Measurements from ENCODE around the gene KLHDC4. TPM values are rescaled to one million over a fixed set of nuclear protein-coding genes. Genes with fewer than 3 reads are reported as not detected.

KLHDC4 gene
- total RNA-seq, 1 experiment from 2014 or later, result 117 TPM

DNA sequence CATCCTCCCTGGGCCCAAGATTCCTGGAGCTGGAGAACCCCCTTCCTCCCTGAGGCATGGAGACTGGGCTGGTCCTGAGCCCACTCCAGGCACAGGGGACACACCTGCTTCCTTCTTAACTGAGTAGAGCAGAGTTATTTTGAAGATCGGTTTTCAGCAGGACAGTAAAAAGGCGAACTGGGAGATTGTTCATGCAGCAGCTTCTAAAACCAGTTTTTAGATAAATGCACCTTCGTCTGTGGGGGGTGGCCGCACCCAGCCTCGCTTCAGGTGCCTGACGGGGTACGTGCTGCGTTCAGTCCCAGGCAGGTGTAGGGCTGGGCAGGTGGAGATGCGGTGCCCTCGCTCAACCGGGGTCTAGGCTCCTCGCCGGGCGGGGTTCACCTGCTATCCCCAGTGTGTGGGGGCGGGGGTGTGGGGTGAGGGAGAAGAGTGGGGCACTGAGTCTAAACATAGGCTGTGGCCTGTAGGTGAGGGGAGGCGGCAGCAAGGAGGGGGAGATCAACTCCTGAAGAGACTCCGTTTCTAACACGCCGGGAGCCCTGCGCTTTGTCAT lies 94.0 kb downstream of the KLHDC4 start:
- Mint-ChIP-seq H3K4me3 (ENCODE audit: unreplicated experiment) (no peak overlapping the region), H3K36me3 (ENCODE audit: insufficient read depth, unreplicated experiment) (no peaks in the 10 kb centered on the region), H3K9me3 (ENCODE audit: unreplicated experiment) (no peaks in the 10 kb centered on the region), H3K4me1 (ENCODE audit: low read depth, unreplicated experiment) (no peaks in the 10 kb centered on the region), H3K27ac (ENCODE audit: unreplicated experiment) (no peak overlapping the region), H3K27me3 (ENCODE audit: insufficient read depth, unreplicated experiment) (peaks cover 8% of the 10 kb centered on the region)
- no TSS peak for BruUV-seq (replicated peaks)
- POLR2A ChIA-PET, result no interaction called here
- Histone ChIP-seq H3K27me3 (replicated peaks; ENCODE audit: control insufficient read depth, insufficient read depth, low read length) (no peaks in the 10 kb centered on the region), H3K36me3 (ENCODE audit: control insufficient read depth, insufficient read depth, low read length) (no peaks in the 10 kb centered on the region), H3K4me3 (ENCODE audit: low read depth, low read length) (no peak overlapping the region), H3K4me1 (no peaks in the 10 kb centered on the region), H3K9me3 (no peaks in the 10 kb centered on the region)
- intact Hi-C loops (cut with micrococcal nuclease; ENCODE audit: unreplicated experiment), result no loop called here
- DNase-seq, result no peak
- TF ChIP-seq, protein P1, sequence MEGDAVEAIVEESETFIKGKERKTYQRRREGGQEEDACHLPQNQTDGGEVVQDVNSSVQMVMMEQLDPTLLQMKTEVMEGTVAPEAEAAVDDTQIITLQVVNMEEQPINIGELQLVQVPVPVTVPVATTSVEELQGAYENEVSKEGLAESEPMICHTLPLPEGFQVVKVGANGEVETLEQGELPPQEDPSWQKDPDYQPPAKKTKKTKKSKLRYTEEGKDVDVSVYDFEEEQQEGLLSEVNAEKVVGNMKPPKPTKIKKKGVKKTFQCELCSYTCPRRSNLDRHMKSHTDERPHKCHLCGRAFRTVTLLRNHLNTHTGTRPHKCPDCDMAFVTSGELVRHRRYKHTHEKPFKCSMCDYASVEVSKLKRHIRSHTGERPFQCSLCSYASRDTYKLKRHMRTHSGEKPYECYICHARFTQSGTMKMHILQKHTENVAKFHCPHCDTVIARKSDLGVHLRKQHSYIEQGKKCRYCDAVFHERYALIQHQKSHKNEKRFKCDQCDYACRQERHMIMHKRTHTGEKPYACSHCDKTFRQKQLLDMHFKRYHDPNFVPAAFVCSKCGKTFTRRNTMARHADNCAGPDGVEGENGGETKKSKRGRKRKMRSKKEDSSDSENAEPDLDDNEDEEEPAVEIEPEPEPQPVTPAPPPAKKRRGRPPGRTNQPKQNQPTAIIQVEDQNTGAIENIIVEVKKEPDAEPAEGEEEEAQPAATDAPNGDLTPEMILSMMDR (IDR thresholded peaks at IDR 0.05; ENCODE audit: insufficient read depth in 1 of 2, low read depth in 1 of 2, low read length in 1 of 2, severe bottlenecking in 1 of 2, unreplicated experiment in 1 of 2), result no peak
- CTCF ChIA-PET, result no interaction called here

- no peaks in the 10 kb centered on the region for H3K27me3 ChIP-seq (replicated peaks; ENCODE audit: control insufficient read depth, insufficient read depth, low read length)
These were observed 94.6 kb downstream of the KLHDC4 start for GRCh38 chr16:87671221-87671620.

DNA sequence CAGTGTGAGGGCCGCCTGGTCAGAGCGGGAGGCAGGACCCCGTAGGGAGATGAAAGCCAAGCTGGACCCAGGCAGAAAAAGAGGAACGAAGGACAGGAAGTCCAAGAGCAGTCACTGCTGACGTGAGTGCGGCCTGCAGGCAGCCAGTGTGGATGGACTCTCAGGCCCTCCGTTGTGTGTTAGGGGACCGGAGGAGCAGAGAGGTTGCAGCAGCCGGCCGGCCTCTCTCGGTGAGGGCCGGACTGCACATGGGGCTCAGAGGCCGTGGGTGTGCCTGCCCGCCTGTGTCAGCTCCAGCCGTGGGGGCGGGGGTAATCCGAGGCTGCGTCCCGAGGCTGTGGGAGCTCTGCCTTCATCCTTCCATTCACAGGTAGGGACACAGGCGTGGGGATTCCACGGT lies 96.1 kb downstream of the KLHDC4 start:
- DNase-seq, result no peak
- CTCF ChIA-PET, result interaction anchor here (0.6 kb wide), 1 partner anchor 37 kb away, joined by 4 read pairs; no protein-coding TSS in a partner anchor

More at GRCh38 chr16:87671221-87671620, 94.6 kb downstream of the KLHDC4 start:
- Mint-ChIP-seq H3K4me1 (ENCODE audit: low read depth, unreplicated experiment) (no peaks in the 10 kb centered on the region), H3K36me3 (ENCODE audit: insufficient read depth, unreplicated experiment) (no peaks in the 10 kb centered on the region), H3K4me3 (ENCODE audit: unreplicated experiment) (no peak overlapping the region), H3K27me3 (ENCODE audit: insufficient read depth, unreplicated experiment) (peaks cover 8% of the 10 kb centered on the region), H3K27ac (ENCODE audit: unreplicated experiment) (no peak overlapping the region), H3K9me3 (ENCODE audit: unreplicated experiment) (no peaks in the 10 kb centered on the region)
- no peaks in the 10 kb centered on the region for H3K9me3 ChIP-seq
- no TSS peak for BruUV-seq (replicated peaks)
- CTCF ChIA-PET, result no interaction called here
- no peak overlapping the region for H3K4me3 ChIP-seq (ENCODE audit: low read depth, low read length)
- POLR2A ChIA-PET, result no interaction called here
- intact Hi-C loops (cut with micrococcal nuclease; ENCODE audit: unreplicated experiment), result no loop called here
- TF ChIP-seq, protein P1 (IDR thresholded peaks at IDR 0.05; ENCODE audit: insufficient read depth in 1 of 2, low read depth in 1 of 2, low read length in 1 of 2, severe bottlenecking in 1 of 2, unreplicated experiment in 1 of 2), result no peak
- no peaks in the 10 kb centered on the region for H3K36me3 ChIP-seq (ENCODE audit: control insufficient read depth, insufficient read depth, low read length)
- no peaks in the 10 kb centered on the region for H3K4me1 ChIP-seq
- no peak for DNase-seq

More for the DNA sequence above, 96.1 kb downstream of the KLHDC4 start:
- TF ChIP-seq, protein P1 (IDR thresholded peaks at IDR 0.05; ENCODE audit: insufficient read depth in 1 of 2, low read depth in 1 of 2, low read length in 1 of 2, severe bottlenecking in 1 of 2, unreplicated experiment in 1 of 2), result no peak
- POLR2A ChIA-PET, result no interaction called here
- no peak overlapping the region for H3K4me3 ChIP-seq (ENCODE audit: low read depth, low read length)
- H3K36me3 ChIP-seq (ENCODE audit: control insufficient read depth, insufficient read depth, low read length), result no peaks in the 10 kb centered on the region
- no peaks in the 10 kb centered on the region for H3K4me1 ChIP-seq
- no peaks in the 10 kb centered on the region for H3K36me3 Mint-ChIP-seq (ENCODE audit: insufficient read depth, unreplicated experiment)
- H3K9me3 ChIP-seq, result no peaks in the 10 kb centered on the region
- H3K9me3 Mint-ChIP-seq (ENCODE audit: unreplicated experiment), result no peaks in the 10 kb centered on the region
- intact Hi-C loops (cut with micrococcal nuclease; ENCODE audit: unreplicated experiment), result no loop called here
- H3K4me1 Mint-ChIP-seq (ENCODE audit: low read depth, unreplicated experiment), result no peaks in the 10 kb centered on the region
- no peak overlapping the region for H3K4me3 Mint-ChIP-seq (ENCODE audit: unreplicated experiment)
- no peak overlapping the region for H3K27ac Mint-ChIP-seq (ENCODE audit: unreplicated experiment)
- no TSS peak for BruUV-seq (replicated peaks)
- H3K27me3 Mint-ChIP-seq (ENCODE audit: insufficient read depth, unreplicated experiment), result peaks cover 2% of the 10 kb centered on the region
- no peaks in the 10 kb centered on the region for H3K27me3 ChIP-seq (replicated peaks; ENCODE audit: control insufficient read depth, insufficient read depth, low read length)

All from Caco-2 (cell line).